Transverse colon (tissue), 4 donors: Measurements from ENCODE around the gene ANKS1B. TPM values are rescaled to one million over a fixed set of nuclear protein-coding genes. Genes with fewer than 3 reads are reported as not detected.

Experiments
- DNase-seq: peaks from one replicate; pipeline ENCODE4 v3.0.0-alpha.2; 2019
- H3K27ac ChIP-seq, 4 donors: fragments of 200-600 bp; sonication (generic); 2 replicates each; pipeline ENCODE4 v1.5.1; 2016 to 2018; ENCODE audit warnings: inconsistent platforms in 4 of 4
- H3K27me3 ChIP-seq: fragments of 200-600 bp; sonication (generic); 2 replicates; pipeline ENCODE4 v1.5.1; 2017; ENCODE audit warnings: inconsistent platforms
- H3K36me3 ChIP-seq, 4 donors: fragments of 200-600 bp; sonication (generic); 2 replicates each; pipeline ENCODE4 v1.5.1; 2017 to 2019; ENCODE audit warnings: inconsistent platforms in 4 of 4
- H3K4me1 ChIP-seq, 4 donors: fragments of 200-600 bp; sonication (generic); 2 replicates each; pipeline ENCODE4 v1.5.1; 2017 to 2020; ENCODE audit warnings: inconsistent platforms in 4 of 4
- H3K4me3 ChIP-seq, 4 donors: fragments of 200-600 bp; sonication (generic); 1 replicate in 1 of 4; 2 replicates in 3 of 4; pipeline versions ENCODE4 v1.5.1 to v1.6.1; 2017 to 2019; ENCODE audit warnings: inconsistent platforms in 4 of 4
- H3K9me3 ChIP-seq, 2 donors: fragments of 200-600 bp; sonication (generic); 2 replicates each; pipeline ENCODE4 v1.5.1; 2017 to 2019; ENCODE audit warnings: inconsistent platforms in 2 of 2
- CTCF ChIP-seq, 5 experiments: fragments of 200-600 bp in 3 of 5; fragments of 450-650 bp in 2 of 5; sonication (generic) in 3 of 5; IDR thresholded peaks; 1 replicate in 2 of 5; 2 replicates in 3 of 5; pipeline ENCODE4 v1.5.1; 2016 to 2017; ENCODE audit warnings: antibody characterized with exemption in 5 of 5, inconsistent platforms in 3 of 5, mild to moderate bottlenecking in 2 of 5, moderate library complexity in 1 of 5
- EP300 ChIP-seq: sonication (generic); formaldehyde crosslinking; IDR thresholded peaks from one replicate; pipeline ENCODE4 v1.6.1; 2017; ENCODE audit warnings: antibody characterized with exemption, low read depth
- POLR2A ChIP-seq: fragments of 450-650 bp; IDR thresholded peaks from one replicate; pipeline ENCODE4 v1.6.1; 2016; ENCODE audit warnings: antibody characterized with exemption, mild to moderate bottlenecking, moderate library complexity
- POLR2AphosphoS5 ChIP-seq, 3 donors: sonication (generic); formaldehyde crosslinking; IDR thresholded peaks; one replicate each; pipeline ENCODE4 v1.6.1; 2016; ENCODE audit warnings: antibody characterized with exemption in 3 of 3
- WGBS, 2 donors: methylation state at CpG; one replicate each; pipeline ENCODE4 v1.1.5; 2018; ENCODE audit warnings: low coverage in 1 of 2; 5-methylcytosine and 5-hydroxymethylcytosine counted together
- in situ Hi-C, 4 donors: fragments of 200-750 bp; cut with MboI; loops; one replicate each; pipeline versions ENCODE4 v1.15.0 to v1.15.1; 2017; ENCODE audit warnings: low sequenced_read_pairs in 3 of 4, low pct_ligation_motif_present in 1 of 4, low pct_unique_long_range_greater_than_20kb in 1 of 4
- intact Hi-C: fragments of 100-400 bp; cut with DNase I; formaldehyde crosslinking; loops from one replicate; pipeline ENCODE4 v1.15.1; 2023; ENCODE audit warnings: low total_unique reads
- total RNA-seq, 4 donors: library from RNA; depleted of rRNA; stranded (reverse); fragments of >200 nt; gene quantifications; one replicate each; pipeline ENCODE4 v1.1.0, GENCODE V29; 2016

ANKS1B gene
- 1 to 10 TPM in 3 of 4 donors, not detected in 1; 1.4 to 6.4 (median 3.5) TPM for total RNA-seq

- Histone ChIP-seq H3K27ac (peak within 1 kb of the TSS; percentile 50 to 77 (median 66)), H3K9me3 (no peaks in the 10 kb centered on the region), H3K4me3 (peak within 1 kb of the TSS; percentile 47 to 66 (median 48)), H3K36me3 (no peaks in the 10 kb centered on the region), H3K4me1 (peaks cover 0 to 18% (median 2%) of the 10 kb centered on the region in 4 donors), H3K27me3 (peaks cover 30% of the 10 kb centered on the region)
- intact Hi-C loops: no loop called here
- TF ChIP-seq CTCF (IDR thresholded peaks at IDR 0.05): no peak
- TF ChIP-seq EP300: no peak
- no peak for TF ChIP-seq POLR2AphosphoS5 (IDR thresholded peaks at IDR 0.05)
- 1% methylated on average over 72 of the region's 98 CpGs; no CpG with 5 or more reads in 1 of the 2 donors for WGBS, 2 donors
- DNase-seq: peak; percentile 24
- in situ Hi-C loops: loop anchor here in 1 of 4 donors (25.0 kb wide), 1 partner anchor 97 kb away; no protein-coding TSS in a partner anchor
These were observed at the start of gene ANKS1B for GRCh38 chr12:99984271-99985128. ANKS1B (minus strand) TSS chr12:99984936; CDS start chr12:99984237, 699 bp downstream.

- WGBS, 2 donors: 79 to 96% methylated on average over 2 of the region's 2 CpGs
- DNase-seq: no peak
- peaks cover 0 to 9% (median 0%) of the 10 kb centered on the region in 4 donors for H3K36me3 ChIP-seq
- no peaks in the 10 kb centered on the region for H3K27me3 ChIP-seq
- H3K4me3 ChIP-seq: no peak overlapping the region
- H3K9me3 ChIP-seq: no peaks in the 10 kb centered on the region
- no peak overlapping the region for H3K27ac ChIP-seq
- intact Hi-C loops: no loop called here
- no peaks in the 10 kb centered on the region for H3K4me1 ChIP-seq
- TF ChIP-seq EP300 (no peak), CTCF (IDR thresholded peaks at IDR 0.05) (no peak), POLR2AphosphoS5 (IDR thresholded peaks at IDR 0.05) (no peak), POLR2A (no peak)
- in situ Hi-C loops: no loop called here
These were observed 47.1 kb upstream of the ANKS1B start for GRCh38 chr12:100031836-100032235.

GRCh38 chr12:100027671-100028070 lies 42.9 kb upstream of the ANKS1B start:
- 68 to 82% methylated on average over 3 of the region's 3 CpGs for WGBS, 2 donors
- TF ChIP-seq CTCF (IDR thresholded peaks at IDR 0.05) (no peak), EP300 (no peak), POLR2AphosphoS5 (IDR thresholded peaks at IDR 0.05) (no peak), POLR2A (no peak)
- in situ Hi-C loops: no loop called here

GRCh38 chr12:100026241-100026640 lies 41.5 kb upstream of the ANKS1B start:
- in situ Hi-C loops: no loop called here
- Histone ChIP-seq H3K4me1 (no peaks in the 10 kb centered on the region), H3K27me3 (no peaks in the 10 kb centered on the region), H3K9me3 (no peaks in the 10 kb centered on the region), H3K4me3 (no peak overlapping the region), H3K36me3 (no peaks in the 10 kb centered on the region), H3K27ac (no peak overlapping the region)
- intact Hi-C loops: no loop called here
- WGBS, 2 donors: 75 to 86% methylated on average over 1 of the region's 1 CpG
- DNase-seq: no peak
- TF ChIP-seq EP300 (no peak), CTCF (IDR thresholded peaks at IDR 0.05) (no peak), POLR2AphosphoS5 (IDR thresholded peaks at IDR 0.05) (no peak), POLR2A (no peak)

More at GRCh38 chr12:100027671-100028070, 42.9 kb upstream of the ANKS1B start:
- intact Hi-C loops: no loop called here
- Histone ChIP-seq H3K36me3 (no peaks in the 10 kb centered on the region), H3K9me3 (no peaks in the 10 kb centered on the region), H3K27me3 (no peaks in the 10 kb centered on the region), H3K4me1 (no peaks in the 10 kb centered on the region), H3K27ac (no peak overlapping the region), H3K4me3 (no peak overlapping the region)
- no peak for DNase-seq
